ENCODE data around the gene PLAAT3.
"Not testable (repeated sequence)": the region's sequence is repeated elsewhere in the genome, so short reads cannot be mapped to it uniquely, and the experiment has no call there.

PLAAT3 gene

GRCh38 chr11:63590024-63590788, 24.0 kb downstream of the PLAAT3 start:
- Histone ChIP-seq H3K27me3 (ENCODE audit: control insufficient read depth, insufficient read depth, low read length) (no peaks in the 10 kb centered on the region), H3K4me3 (ENCODE audit: low read length) (no peak overlapping the region), H3K36me3 (ENCODE audit: control insufficient read depth, insufficient read depth, low read length) (peaks cover 3% of the 10 kb centered on the region), H3K9me3 (ENCODE audit: control insufficient read depth, insufficient read depth, low read length) (no peaks in the 10 kb centered on the region), H3K4me1 (ENCODE audit: control insufficient read depth, insufficient read depth, low read length) (no peaks in the 10 kb centered on the region), H3K27ac (ENCODE audit: low read length) (no peak overlapping the region)
- DNase-seq (ENCODE audit: low read depth, low spot score) = no peak
- no CpG with 5 or more reads among the region's 18 CpGs for WGBS (ENCODE audit: insufficient coverage, insufficient read length)

- no peaks in the 10 kb centered on the region for H3K27me3 ChIP-seq (ENCODE audit: control insufficient read depth, insufficient read depth, low read length)
- no peak for DNase-seq (ENCODE audit: low read depth, low spot score)
- H3K36me3 ChIP-seq (ENCODE audit: control insufficient read depth, insufficient read depth, low read length) = peaks cover 3% of the 10 kb centered on the region
- WGBS (ENCODE audit: insufficient coverage, insufficient read length) = no CpG with 5 or more reads among the region's 3 CpGs
- H3K27ac ChIP-seq (ENCODE audit: low read length) = no peak overlapping the region
- no peak overlapping the region for H3K4me3 ChIP-seq (ENCODE audit: low read length)
- H3K9me3 ChIP-seq (ENCODE audit: control insufficient read depth, insufficient read depth, low read length) = no peaks in the 10 kb centered on the region
- H3K4me1 ChIP-seq (ENCODE audit: control insufficient read depth, insufficient read depth, low read length) = no peaks in the 10 kb centered on the region
Measured at GRCh38 chr11:63589000-63589399, 25.2 kb downstream of the PLAAT3 start.

GRCh38 chr11:63586451-63587166, 27.6 kb downstream of the PLAAT3 start:
- no peak overlapping the region for H3K4me3 ChIP-seq (ENCODE audit: low read length)
- H3K9me3 ChIP-seq (ENCODE audit: control insufficient read depth, insufficient read depth, low read length) = no peaks in the 10 kb centered on the region
- H3K36me3 ChIP-seq (ENCODE audit: control insufficient read depth, insufficient read depth, low read length) = peaks cover 10% of the 10 kb centered on the region
- H3K27ac ChIP-seq (ENCODE audit: low read length) = no peak overlapping the region
- whole genome bisulfite sequencing (ENCODE audit: insufficient coverage, insufficient read length) = no CpG with 5 or more reads among the region's 6 CpGs
- no peaks in the 10 kb centered on the region for H3K4me1 ChIP-seq (ENCODE audit: control insufficient read depth, insufficient read depth, low read length)
- H3K27me3 ChIP-seq (ENCODE audit: control insufficient read depth, insufficient read depth, low read length) = no peaks in the 10 kb centered on the region
- DNase-seq (ENCODE audit: low read depth, low spot score) = no peak

- H3K9me3 ChIP-seq (ENCODE audit: control insufficient read depth, insufficient read depth, low read length) = no peaks in the 10 kb centered on the region; the same call in none of the 2 replicates
- H3K4me3 ChIP-seq (ENCODE audit: low read length) = no peak overlapping the region
- H3K27me3 ChIP-seq (ENCODE audit: control insufficient read depth, insufficient read depth, low read length) = no peaks in the 10 kb centered on the region
- no peak for DNase-seq (ENCODE audit: low read depth, low spot score)
- H3K27ac ChIP-seq (ENCODE audit: low read length) = no peak overlapping the region
- peaks cover 16% of the 10 kb centered on the region; the same call in 1 of the 2 replicates for H3K36me3 ChIP-seq (ENCODE audit: control insufficient read depth, insufficient read depth, low read length)
- H3K4me1 ChIP-seq (ENCODE audit: control insufficient read depth, insufficient read depth, low read length) = no peaks in the 10 kb centered on the region
Measured at GRCh38 chr11:63583357-63583677, 30.9 kb downstream of the PLAAT3 start.

- H3K4me1 ChIP-seq (ENCODE audit: control insufficient read depth, insufficient read depth, low read length); DNase-seq (ENCODE audit: low read depth, low spot score); H3K27ac ChIP-seq (ENCODE audit: low read length); H3K9me3 ChIP-seq (ENCODE audit: control insufficient read depth, insufficient read depth, low read length); H3K27me3 ChIP-seq (ENCODE audit: control insufficient read depth, insufficient read depth, low read length); H3K4me3 ChIP-seq (ENCODE audit: low read length): not testable (repeated sequence)
- WGBS (ENCODE audit: insufficient coverage, insufficient read length) = no CpG with 5 or more reads among the region's 7 CpGs
- H3K36me3 ChIP-seq (ENCODE audit: control insufficient read depth, insufficient read depth, low read length) = peaks cover 16% of the 10 kb centered on the region; the same call in 1 of the 2 replicates
Measured at GRCh38 chr11:63581224-63581623, 33.0 kb downstream of the PLAAT3 start.

- peaks cover 16% of the 10 kb centered on the region; the same call in 1 of the 2 replicates for H3K36me3 ChIP-seq (ENCODE audit: control insufficient read depth, insufficient read depth, low read length)
- H3K4me1 ChIP-seq (ENCODE audit: control insufficient read depth, insufficient read depth, low read length); DNase-seq (ENCODE audit: low read depth, low spot score); H3K4me3 ChIP-seq (ENCODE audit: low read length); H3K27me3 ChIP-seq (ENCODE audit: control insufficient read depth, insufficient read depth, low read length); H3K9me3 ChIP-seq (ENCODE audit: control insufficient read depth, insufficient read depth, low read length); H3K27ac ChIP-seq (ENCODE audit: low read length): not testable (repeated sequence)
- WGBS (ENCODE audit: insufficient coverage, insufficient read length) = no CpG with 5 or more reads among the region's 3 CpGs
Measured at GRCh38 chr11:63578882-63579281, 35.4 kb downstream of the PLAAT3 start.

- no peak for DNase-seq (ENCODE audit: low read depth, low spot score)
- WGBS (ENCODE audit: insufficient coverage, insufficient read length) = no CpG with 5 or more reads among the region's 10 CpGs
- H3K9me3 ChIP-seq (ENCODE audit: control insufficient read depth, insufficient read depth, low read length) = no peaks in the 10 kb centered on the region
- H3K27ac ChIP-seq (ENCODE audit: low read length) = no peak overlapping the region
- H3K36me3 ChIP-seq (ENCODE audit: control insufficient read depth, insufficient read depth, low read length) = peaks cover 6% of the 10 kb centered on the region; the same call in 1 of the 2 replicates
- H3K4me3 ChIP-seq (ENCODE audit: low read length) = no peak overlapping the region
- no peaks in the 10 kb centered on the region for H3K4me1 ChIP-seq (ENCODE audit: control insufficient read depth, insufficient read depth, low read length)
- H3K27me3 ChIP-seq (ENCODE audit: control insufficient read depth, insufficient read depth, low read length) = no peaks in the 10 kb centered on the region
Measured at GRCh38 chr11:63574856-63575602, 39.2 kb downstream of the PLAAT3 start.

GRCh38 chr11:63573881-63574855, 40.1 kb downstream of the PLAAT3 start:
- Histone ChIP-seq H3K9me3 (ENCODE audit: control insufficient read depth, insufficient read depth, low read length) (no peaks in the 10 kb centered on the region), H3K4me3 (ENCODE audit: low read length) (no peak overlapping the region), H3K36me3 (ENCODE audit: control insufficient read depth, insufficient read depth, low read length) (peaks cover 4% of the 10 kb centered on the region; the same call in 1 of the 2 replicates), H3K4me1 (ENCODE audit: control insufficient read depth, insufficient read depth, low read length) (no peaks in the 10 kb centered on the region), H3K27ac (ENCODE audit: low read length) (no peak overlapping the region), H3K27me3 (ENCODE audit: control insufficient read depth, insufficient read depth, low read length) (no peaks in the 10 kb centered on the region)
- WGBS (ENCODE audit: insufficient coverage, insufficient read length) = no CpG with 5 or more reads among the region's 15 CpGs
- no peak for DNase-seq (ENCODE audit: low read depth, low spot score)

- DNase-seq (ENCODE audit: low read depth, low spot score) = no peak
- no CpG with 5 or more reads among the region's 3 CpGs for WGBS (ENCODE audit: insufficient coverage, insufficient read length)
- no peaks in the 10 kb centered on the region for H3K4me1 ChIP-seq (ENCODE audit: control insufficient read depth, insufficient read depth, low read length)
- H3K27ac ChIP-seq (ENCODE audit: low read length) = no peak overlapping the region
- peaks cover 4% of the 10 kb centered on the region; the same call in 1 of the 2 replicates for H3K36me3 ChIP-seq (ENCODE audit: control insufficient read depth, insufficient read depth, low read length)
- H3K4me3 ChIP-seq (ENCODE audit: low read length) = no peak overlapping the region
- H3K9me3 ChIP-seq (ENCODE audit: control insufficient read depth, insufficient read depth, low read length) = no peaks in the 10 kb centered on the region
- no peaks in the 10 kb centered on the region for H3K27me3 ChIP-seq (ENCODE audit: control insufficient read depth, insufficient read depth, low read length)
Measured at GRCh38 chr11:63572026-63572688, 42.1 kb downstream of the PLAAT3 start.

Data from iPS DF 6.9 (cell line).